ENCODE data around the gene LRRK2.

The LRRK2 gene

GRCh38 chr12:40224439-40225291, at the start of gene LRRK2 (continued):
- TF ChIP-seq ZBTB20 (tag by site-specific recombination; IDR thresholded peaks at IDR 0.05): peak; percentile 77; the same call in 1 of the 2 replicates
- no peak for TF ChIP-seq ZNF558 (tag by site-specific recombination; IDR thresholded peaks at IDR 0.05)
- TF ChIP-seq ZNF132 (tag by site-specific recombination; IDR thresholded peaks at IDR 0.05; ENCODE audit: borderline replicate concordance): no peak
- peak; percentile 36; the same call in 1 of the 2 replicates for TF ChIP-seq ZNF394 (tag by site-specific recombination; IDR thresholded peaks at IDR 0.05; ENCODE audit: borderline replicate concordance)
- TF ChIP-seq ZNF529 (tag by site-specific recombination; IDR thresholded peaks at IDR 0.05; ENCODE audit: insufficient replicate concordance): no peak
- TF ChIP-seq ZNF169 (tag by site-specific recombination; IDR thresholded peaks at IDR 0.05): no peak
- no peak for TF ChIP-seq ZNF514 (tag by site-specific recombination; IDR thresholded peaks at IDR 0.05)
- no peak for TF ChIP-seq ZNF37A (tag by site-specific recombination; IDR thresholded peaks at IDR 0.05)
- TF ChIP-seq ZNF416 (tag by site-specific recombination; IDR thresholded peaks at IDR 0.05): no peak
- TF ChIP-seq ZNF837 (tag by site-specific recombination; IDR thresholded peaks at IDR 0.05): no peak
- TF ChIP-seq ZNF549 (tag by site-specific recombination; IDR thresholded peaks at IDR 0.05): peak; percentile 23; the same call in 1 of the 2 replicates
- TF ChIP-seq AEBP2 (tag by site-specific recombination; IDR thresholded peaks at IDR 0.05; ENCODE audit: borderline replicate concordance): no peak
- no peak for TF ChIP-seq ZSCAN4 (tag by site-specific recombination; IDR thresholded peaks at IDR 0.05)
- TF ChIP-seq KLF1 (tag by site-specific recombination; IDR thresholded peaks at IDR 0.05): peak; percentile 64
- no peak for TF ChIP-seq ZNF621 (tag by site-specific recombination; IDR thresholded peaks at IDR 0.05)
- TF ChIP-seq ZNF366 (tag by site-specific recombination; conservative IDR thresholded peaks at IDR 0.05): no peak
- no peak for TF ChIP-seq ZNF157 (tag by site-specific recombination; IDR thresholded peaks at IDR 0.05)
- TF ChIP-seq GLI4 (tag by site-specific recombination; IDR thresholded peaks at IDR 0.05): no peak
- TF ChIP-seq ZNF610 (tag by site-specific recombination; IDR thresholded peaks at IDR 0.05; ENCODE audit: borderline replicate concordance): peak; percentile 29; the same call in 1 of the 2 replicates
- peak; percentile 61; the same call in 1 of the 2 replicates for TF ChIP-seq ZNF76 (tag by site-specific recombination; IDR thresholded peaks at IDR 0.05; ENCODE audit: borderline replicate concordance, low read depth)
- TF ChIP-seq ZNF518A (tag by site-specific recombination; conservative IDR thresholded peaks at IDR 0.05; ENCODE audit: low read depth): no peak
- peak; percentile 78 for TF ChIP-seq GLIS1 (tag by site-specific recombination; IDR thresholded peaks at IDR 0.05)
- no peak for TF ChIP-seq KLF9 (tag by site-specific recombination; IDR thresholded peaks at IDR 0.05; ENCODE audit: low read depth)
- no peak for TF ChIP-seq ZNF138 (tag by site-specific recombination; IDR thresholded peaks at IDR 0.05; ENCODE audit: borderline replicate concordance)
- no peak for TF ChIP-seq OVOL3 (tag by site-specific recombination; IDR thresholded peaks at IDR 0.05)
- TF ChIP-seq EGR2 (tag by site-specific recombination; IDR thresholded peaks at IDR 0.05; ENCODE audit: low read depth): peak; percentile 90
- no peak for TF ChIP-seq ZNF155 (tag by site-specific recombination; IDR thresholded peaks at IDR 0.05)
- TF ChIP-seq ZNF335 (tag by site-specific recombination; conservative IDR thresholded peaks at IDR 0.05): peak; percentile 56
- TF ChIP-seq ZNF292 (tag by site-specific recombination; IDR thresholded peaks at IDR 0.05; ENCODE audit: borderline replicate concordance, low read depth): no peak
- peak; percentile 27; the same call in 1 of the 2 replicates for TF ChIP-seq ZNF629 (tag by site-specific recombination; IDR thresholded peaks at IDR 0.05)
- no peak for TF ChIP-seq ZNF302 (tag by site-specific recombination; IDR thresholded peaks at IDR 0.05; ENCODE audit: low read depth)
